CD14-positive monocyte (primary cell): ENCODE measurements around the gene LMX1B. TPM values are rescaled to one million over a fixed set of nuclear protein-coding genes. Genes with fewer than 3 reads are reported as not detected.
A peak's percentile ranks its signal among the peaks of the same experiment; 100 is the strongest.

Source experiments
- DNase-seq, 3 donors: peaks; one replicate each; pipeline ENCODE4 v3.0.0-alpha.2; 2011 to 2022
- H2AFZ ChIP-seq: 2 replicates; pipeline ENCODE4 v1.6.0; 2012; ENCODE audit warnings: mild to moderate bottlenecking, low read depth, low read length, inconsistent platforms; ENCODE audit not compliant: insufficient read depth, poor library complexity, severe bottlenecking
- H3K27ac ChIP-seq, 2 donors: 1 replicate in 1 of 2; 2 replicates in 1 of 2; pipeline ENCODE4 v1.5.1; 2012 to 2013; ENCODE audit warnings: low read length in 2 of 2, control low read depth in 1 of 2, inconsistent platforms in 1 of 2, low read depth in 1 of 2, mild to moderate bottlenecking in 1 of 2
- H3K27me3 ChIP-seq, 2 donors: one replicate each; pipeline versions ENCODE4 v1.6.0 to v1.6.1; 2011 to 2013; ENCODE audit warnings: low read length in 2 of 2; ENCODE audit not compliant: control insufficient read depth in 2 of 2, insufficient read depth in 2 of 2
- H3K36me3 ChIP-seq, 2 donors: replicated peaks in 1 of 2; 1 replicate in 1 of 2; 2 replicates in 1 of 2; pipeline versions ENCODE4 v1.5.1 to v1.6.1; 2012 to 2013; ENCODE audit warnings: low read length in 2 of 2, control low read depth in 1 of 2, inconsistent platforms in 1 of 2, mild to moderate bottlenecking in 1 of 2; ENCODE audit not compliant: insufficient read depth in 2 of 2, control insufficient read depth in 1 of 2
- H3K4me1 ChIP-seq, 2 donors: 1 replicate in 1 of 2; 2 replicates in 1 of 2; pipeline versions ENCODE4 v1.5.1 to v1.6.1; 2012 to 2013; ENCODE audit warnings: low read length in 2 of 2, control low read depth in 1 of 2, inconsistent platforms in 1 of 2, mild to moderate bottlenecking in 1 of 2, moderate library complexity in 1 of 2; ENCODE audit not compliant: insufficient read depth in 2 of 2, control insufficient read depth in 1 of 2
- H3K4me2 ChIP-seq: replicated peaks from 2 replicates; pipeline ENCODE3; 2012; ENCODE audit warnings: low read length, moderate library complexity, mild to moderate bottlenecking; ENCODE audit not compliant: poor library complexity, severe bottlenecking; ENCODE audit errors: extremely low read depth
- H3K4me3 ChIP-seq, 3 experiments: fragments of 200-600 bp in 1 of 3; sonication (generic) in 1 of 3; replicated peaks in 1 of 3; 1 replicate in 2 of 3; 2 replicates in 1 of 3; pipeline ENCODE4 v1.5.1; 2011 to 2013; ENCODE audit warnings: low read length in 3 of 3, mild to moderate bottlenecking in 3 of 3, control low read depth in 2 of 3, low read depth in 2 of 3, inconsistent platforms in 1 of 3, moderate library complexity in 1 of 3
- H3K79me2 ChIP-seq: 2 replicates; pipeline ENCODE4 v1.6.0; 2012; ENCODE audit warnings: mild to moderate bottlenecking, control low read depth, inconsistent platforms, low read length, moderate library complexity; ENCODE audit not compliant: insufficient read depth
- H3K9ac ChIP-seq: 2 replicates; pipeline ENCODE4 v1.6.0; 2017; ENCODE audit warnings: low read length, mild to moderate bottlenecking; ENCODE audit not compliant: insufficient read depth, poor library complexity, severe bottlenecking
- H3K9me3 ChIP-seq, 2 donors: replicated peaks in 1 of 2; 1 replicate in 1 of 2; 2 replicates in 1 of 2; pipeline versions ENCODE4 v1.5.1 to v1.6.1; 2012 to 2013; ENCODE audit warnings: low read length in 2 of 2, control low read depth in 1 of 2; ENCODE audit not compliant: control insufficient read depth in 1 of 2, insufficient read depth in 1 of 2
- H4K20me1 ChIP-seq: 2 replicates; pipeline ENCODE4 v1.6.0; 2012; ENCODE audit warnings: mild to moderate bottlenecking, low read length, control low read depth, moderate library complexity; ENCODE audit not compliant: insufficient read depth
- H3K27ac Mint-ChIP-seq, 7 donors: one replicate each; pipeline ENCODE4 v1.8.0; 2020; ENCODE audit warnings: mild to moderate bottlenecking in 7 of 7, mixed read lengths in 7 of 7, moderate library complexity in 6 of 7, inconsistent platforms in 2 of 7
- H3K27me3 Mint-ChIP-seq, 3 donors: one replicate each; pipeline ENCODE4 v1.8.0; 2021 to 2022; ENCODE audit warnings: low read depth in 3 of 3, mild to moderate bottlenecking in 3 of 3, mixed read lengths in 3 of 3, moderate library complexity in 3 of 3, inconsistent platforms in 1 of 3
- H3K36me3 Mint-ChIP-seq, 2 donors: one replicate each; pipeline ENCODE4 v1.8.0; 2020; ENCODE audit warnings: mixed read lengths in 2 of 2, inconsistent platforms in 1 of 2, mild to moderate bottlenecking in 1 of 2
- H3K4me1 Mint-ChIP-seq: one replicate; pipeline ENCODE4 v1.8.0; 2020; ENCODE audit warnings: mild to moderate bottlenecking, mixed read lengths
- H3K4me3 Mint-ChIP-seq, 2 donors: one replicate each; pipeline ENCODE4 v1.8.0; 2020; ENCODE audit warnings: mild to moderate bottlenecking in 2 of 2, mixed read lengths in 2 of 2, moderate library complexity in 1 of 2
- H3K9me3 Mint-ChIP-seq, 7 donors: one replicate each; pipeline ENCODE4 v1.8.0; 2020 to 2022; ENCODE audit warnings: mixed read lengths in 7 of 7, mild to moderate bottlenecking in 6 of 7, moderate library complexity in 6 of 7, inconsistent platforms in 2 of 7
- CTCF ChIP-seq: fragments of 200-600 bp; IDR thresholded peaks from one replicate; pipeline ENCODE4 v1.8.0; 2022; ENCODE audit warnings: antibody characterized with exemption, mild to moderate bottlenecking
- WGBS: methylation state at CpG from one replicate; pipeline ENCODE4 v1.1.5; 2013; ENCODE audit warnings: missing lambda C conversion rate; ENCODE audit not compliant: insufficient coverage; 5-methylcytosine and 5-hydroxymethylcytosine counted together
- intact Hi-C, 2 donors: fragments of 100-400 bp; cut with micrococcal nuclease; formaldehyde crosslinking; loops; one replicate each; pipeline versions ENCODE4 v1.15.0 to v1.15.1; 2023
- polyA plus RNA-seq, 3 donors: library from polyadenylated mRNA; depleted of rRNA in 1 of 3; unstranded in 2 of 3; stranded (reverse) in 1 of 3; fragments of 300-500 nt in 2 of 3; fragments of >200 nt in 1 of 3; fragmentation: Illumina TruSeq in 2 of 3; gene quantifications; 1 replicate in 2 of 3; 2 replicates in 1 of 3; pipeline ENCODE4 v1.2.3, GENCODE V29; 2012 to 2021

The LMX1B gene
- polyA plus RNA-seq, 3 donors: not detected

- Mint-ChIP-seq H3K4me3 (peak overlapping the region; percentile 84 to 86), H3K9me3 (peaks cover 0 to 4% (median 0%) of the 10 kb centered on the region in 7 donors), H3K27ac (peak overlapping the region; percentile 92 to 99 (median 98)), H3K36me3 (no peaks in the 10 kb centered on the region), H3K27me3 (peaks cover 8 to 20% (median 13%) of the 10 kb centered on the region in 3 donors), H3K4me1 (peaks cover 51% of the 10 kb centered on the region)
- intact Hi-C loops: no loop called here
- Histone ChIP-seq H4K20me1 (no peaks in the 10 kb centered on the region), H3K27me3 (no peaks in the 10 kb centered on the region), H2AFZ (peak overlapping the region; percentile 96), H3K36me3 (no peaks in the 10 kb centered on the region), H3K27ac (peak overlapping the region; percentile 90 to 93), H3K4me1 (peaks cover 42 to 52% of the 10 kb centered on the region in 2 donors), H3K9ac (peak overlapping the region; percentile 87), H3K79me2 (no peaks in the 10 kb centered on the region), H3K4me3 (peak overlapping the region; percentile 70 to 92 (median 88)), H3K4me2 (peak overlapping the region; percentile 95), H3K9me3 (no peaks in the 10 kb centered on the region)
- DNase-seq: peak; percentile 76 to 83 (median 77)
- TF ChIP-seq CTCF: no peak
- WGBS: 0% methylated on average over 31 of the region's 45 CpGs
Measured at GRCh38 chr9:126722252-126722921, 108.7 kb downstream of the LMX1B start.

DNA sequence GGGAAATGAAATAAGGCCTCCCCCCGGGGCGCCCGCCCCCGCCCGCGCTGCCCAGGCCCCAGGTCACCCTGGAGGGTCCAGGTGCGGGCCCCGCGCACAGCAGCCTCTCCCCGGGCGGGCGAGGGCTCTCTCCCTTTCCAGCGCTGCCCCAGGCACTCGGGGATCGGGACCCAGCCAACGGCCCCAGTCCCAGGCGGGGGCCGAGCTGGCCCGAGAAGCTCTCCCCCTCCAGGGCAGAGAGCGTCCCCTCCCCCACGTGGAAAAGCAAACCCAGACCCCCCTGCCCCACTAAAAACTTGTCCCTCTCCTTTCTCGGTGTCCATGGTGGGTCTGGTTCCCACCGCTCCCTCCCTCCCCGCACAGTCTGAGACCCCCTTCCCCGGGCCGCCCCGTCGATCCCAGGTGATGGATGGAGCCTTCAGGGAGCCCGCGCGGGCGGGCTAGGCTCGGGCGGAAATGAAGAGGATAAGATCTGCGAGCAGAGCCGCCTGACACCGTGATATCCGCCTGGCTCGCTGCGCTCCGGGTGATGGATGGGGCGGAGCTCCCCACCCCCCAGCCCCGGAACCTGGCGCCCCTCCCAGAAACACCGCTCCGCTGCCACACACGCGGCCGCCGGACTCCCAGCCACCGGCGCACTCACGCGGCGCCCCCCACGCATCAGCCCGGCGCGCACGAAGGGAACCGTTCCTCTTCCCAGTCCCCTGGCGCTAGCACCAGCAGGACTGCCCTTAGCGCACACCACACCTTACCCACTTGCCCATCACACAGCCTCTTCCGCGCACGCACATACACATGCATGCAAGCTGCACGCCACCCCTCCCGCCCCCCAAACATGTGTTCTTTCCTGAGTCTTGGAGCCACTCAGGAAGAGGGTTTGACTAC, 109.4 kb downstream of the LMX1B start:
- DNase-seq: peak in 1 of 3 donors; percentile 30
- peak overlapping the region; percentile 84 to 87 for H3K4me3 Mint-ChIP-seq
- peaks cover 42 to 52% of the 10 kb centered on the region in 2 donors for H3K4me1 ChIP-seq
- H3K36me3 Mint-ChIP-seq: no peaks in the 10 kb centered on the region
- H3K9me3 Mint-ChIP-seq: peaks cover 0 to 4% (median 0%) of the 10 kb centered on the region in 7 donors
- H3K27ac Mint-ChIP-seq: peak overlapping the region; percentile 42 to 89 (median 87)
- intact Hi-C loops: no loop called here
- H3K27me3 Mint-ChIP-seq: peaks cover 8 to 20% (median 13%) of the 10 kb centered on the region in 3 donors
- H3K4me3 ChIP-seq: peak overlapping the region; percentile 70 to 92 (median 88)
- H3K79me2 ChIP-seq: no peaks in the 10 kb centered on the region
- peak overlapping the region; percentile 96 for H2AFZ ChIP-seq
- H3K9ac ChIP-seq: peak overlapping the region; percentile 87
- no peaks in the 10 kb centered on the region for H4K20me1 ChIP-seq
- peaks cover 0 to 3% of the 10 kb centered on the region in 2 donors for H3K27me3 ChIP-seq
- no peaks in the 10 kb centered on the region for H3K9me3 ChIP-seq
- WGBS: under 1% methylated on average over 50 of the region's 68 CpGs
- no peaks in the 10 kb centered on the region for H3K36me3 ChIP-seq
- peaks cover 47% of the 10 kb centered on the region for H3K4me1 Mint-ChIP-seq
- no peak for TF ChIP-seq CTCF
- H3K4me2 ChIP-seq: peak overlapping the region; percentile 95
- peak overlapping the region; percentile 73 to 90 for H3K27ac ChIP-seq
